Astrocyte of the spinal cord (primary cell): ENCODE measurements around the gene COQ3.

ENCODE experiments used
- DNase-seq: peaks from one replicate; pipeline ENCODE4 v3.0.0; 2011; ENCODE audit warnings: low read depth, low spot score
- H3K4me3 ChIP-seq: 2 replicates; pipeline ENCODE4 v1.5.1; 2011; ENCODE audit warnings: low read depth, mild to moderate bottlenecking, low read length, moderate library complexity
- in situ Hi-C: cut with HindIII; loops from 2 replicates; pipeline ENCODE4 v1.10.0; 2017; ENCODE audit warnings: low sequenced_read_pairs
- TF ChIP-seq, protein P1 (sequence below): IDR thresholded peaks from 2 replicates; pipeline ENCODE4 v1.5.1; 2012; ENCODE audit warnings: low read depth, mild to moderate bottlenecking, low read length, inconsistent platforms

The COQ3 gene

DNA sequence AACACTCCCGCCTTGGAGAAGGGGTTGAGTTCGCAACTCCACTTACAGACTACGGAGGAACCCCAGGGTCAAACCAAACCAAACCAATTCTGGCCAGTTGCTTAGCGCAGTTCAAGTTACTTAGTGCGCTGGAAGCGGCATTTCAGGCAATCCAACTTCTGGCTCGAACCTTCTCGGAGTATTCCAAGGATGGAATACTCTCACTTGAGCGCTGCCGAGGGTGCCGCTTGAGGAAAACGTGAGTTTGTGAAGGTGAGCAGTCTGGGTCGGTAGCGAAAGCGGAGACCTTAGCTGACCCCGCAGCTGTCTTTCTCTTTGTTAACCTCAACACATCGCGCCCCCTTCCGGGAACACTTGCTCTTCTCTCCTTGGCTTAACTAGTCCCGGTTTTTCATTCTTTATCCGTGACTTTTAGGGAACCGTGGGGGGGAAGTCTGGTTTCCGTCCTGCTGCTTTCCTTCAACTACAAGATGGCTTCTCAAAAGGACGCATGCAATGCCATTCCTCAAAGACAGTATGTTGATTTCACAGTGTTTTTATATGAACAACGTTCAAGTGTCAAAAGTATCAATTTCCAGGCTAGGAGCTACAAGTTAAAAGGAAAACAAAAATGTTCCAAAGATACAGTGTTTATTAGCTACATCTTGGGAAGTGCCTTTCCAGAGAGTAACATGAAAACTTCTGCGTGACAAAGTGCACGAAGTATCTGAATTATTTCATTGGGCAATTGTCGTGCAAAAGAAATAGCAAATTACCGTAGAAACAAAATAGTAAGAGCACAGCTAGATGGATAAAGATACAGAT, 31.9 kb upstream of the COQ3 start:
- in situ Hi-C loops = no loop called here
- peak overlapping the region; percentile 99 for H3K4me3 ChIP-seq
- DNase-seq = peak; percentile 92
- TF ChIP-seq, protein P1, sequence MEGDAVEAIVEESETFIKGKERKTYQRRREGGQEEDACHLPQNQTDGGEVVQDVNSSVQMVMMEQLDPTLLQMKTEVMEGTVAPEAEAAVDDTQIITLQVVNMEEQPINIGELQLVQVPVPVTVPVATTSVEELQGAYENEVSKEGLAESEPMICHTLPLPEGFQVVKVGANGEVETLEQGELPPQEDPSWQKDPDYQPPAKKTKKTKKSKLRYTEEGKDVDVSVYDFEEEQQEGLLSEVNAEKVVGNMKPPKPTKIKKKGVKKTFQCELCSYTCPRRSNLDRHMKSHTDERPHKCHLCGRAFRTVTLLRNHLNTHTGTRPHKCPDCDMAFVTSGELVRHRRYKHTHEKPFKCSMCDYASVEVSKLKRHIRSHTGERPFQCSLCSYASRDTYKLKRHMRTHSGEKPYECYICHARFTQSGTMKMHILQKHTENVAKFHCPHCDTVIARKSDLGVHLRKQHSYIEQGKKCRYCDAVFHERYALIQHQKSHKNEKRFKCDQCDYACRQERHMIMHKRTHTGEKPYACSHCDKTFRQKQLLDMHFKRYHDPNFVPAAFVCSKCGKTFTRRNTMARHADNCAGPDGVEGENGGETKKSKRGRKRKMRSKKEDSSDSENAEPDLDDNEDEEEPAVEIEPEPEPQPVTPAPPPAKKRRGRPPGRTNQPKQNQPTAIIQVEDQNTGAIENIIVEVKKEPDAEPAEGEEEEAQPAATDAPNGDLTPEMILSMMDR = peak; percentile 58

DNA sequence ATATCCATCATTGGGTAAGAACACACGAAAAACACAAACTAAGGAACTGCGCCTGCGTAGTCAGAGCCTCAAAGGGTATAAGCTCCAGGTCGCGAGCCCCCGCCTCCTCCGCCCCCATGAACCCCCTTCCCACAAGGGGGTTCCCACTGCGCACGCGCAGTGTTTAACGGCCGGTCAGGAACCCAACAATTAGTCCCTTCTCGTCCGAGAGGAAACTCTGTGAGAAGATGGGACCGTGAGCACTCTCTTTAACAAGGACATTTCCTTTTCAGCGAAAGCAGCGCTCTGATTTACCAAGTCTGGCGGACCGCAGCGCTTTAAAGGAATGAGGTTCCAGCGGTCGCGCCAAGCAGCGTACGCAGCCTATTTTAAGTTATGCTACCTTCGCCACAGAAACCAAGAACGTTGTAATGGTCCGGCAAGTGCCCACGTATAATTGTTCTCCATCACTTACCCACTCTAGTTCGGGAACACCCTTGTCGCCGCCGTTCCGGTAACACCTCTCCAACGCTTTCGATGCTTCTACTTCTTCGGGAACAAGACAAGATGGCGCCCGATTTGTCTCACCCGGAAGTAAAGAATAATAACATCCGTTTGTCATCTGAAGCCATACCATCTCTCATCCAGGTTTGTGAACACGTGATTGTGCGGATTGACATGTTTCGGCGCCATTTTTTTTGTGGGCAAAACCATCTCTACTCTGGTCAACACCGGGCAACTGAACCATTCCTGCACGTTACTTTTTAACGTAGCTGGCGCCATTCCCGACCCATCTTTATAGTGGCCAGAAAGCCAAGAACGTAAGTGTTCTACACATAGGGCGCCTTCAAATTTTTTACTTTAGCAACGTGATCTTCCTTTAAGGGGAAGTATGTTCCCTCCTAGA, 31.0 kb upstream of the COQ3 start, which contains the start of gene PNISR:
Gene PNISR, minus strand, starts transcription at position 548 of the 886 bp plus-strand sequence. CDS start 10,649 bp downstream, outside the sequence.
- H3K4me3 ChIP-seq = peak within 1 kb of the TSS; percentile 99
- peak; percentile 99 for DNase-seq
- in situ Hi-C loops = no loop called here

DNA sequence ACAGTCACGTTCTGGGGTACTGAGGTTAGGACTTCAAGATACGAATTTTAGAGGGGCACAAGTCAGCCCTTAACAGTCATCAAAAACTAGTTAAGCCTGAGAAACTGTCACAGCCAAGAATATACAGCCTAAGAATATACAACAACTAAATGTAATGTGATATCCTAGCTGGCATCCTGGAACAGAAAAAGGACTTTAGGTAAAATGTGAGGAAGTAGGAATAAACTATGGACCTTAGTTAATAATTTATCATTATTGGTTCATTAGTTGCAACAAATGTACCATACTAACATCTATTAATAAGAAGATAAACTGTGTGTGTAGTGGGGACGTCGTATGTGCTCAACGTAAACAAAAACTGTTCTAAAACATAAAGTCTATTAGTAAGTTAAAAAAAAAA, 30.0 kb upstream of the COQ3 start:
- in situ Hi-C loops = no loop called here
- TF ChIP-seq, protein P1 = no peak

More for the DNA sequence above, 31.0 kb upstream of the COQ3 start, which contains the start of gene PNISR:
- TF ChIP-seq, protein P1 = no peak

DNA sequence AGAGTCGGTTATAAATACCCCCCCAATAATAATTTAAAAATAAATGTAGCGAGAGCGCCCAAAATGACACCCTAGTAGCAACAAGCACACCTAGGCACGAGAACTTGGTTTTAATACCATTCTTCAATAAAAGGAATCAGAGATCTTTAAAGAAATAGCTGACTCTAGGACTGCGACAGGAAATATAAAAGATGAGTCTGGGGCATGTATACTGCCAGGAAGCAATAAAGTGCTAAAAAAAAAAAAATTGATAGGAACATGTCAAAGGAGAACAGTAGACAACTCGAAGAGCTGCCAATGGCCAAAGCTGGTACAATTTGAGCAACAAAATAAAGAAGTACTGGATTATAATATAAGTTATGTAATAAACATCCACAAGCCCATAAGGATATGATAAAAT, 28.9 kb upstream of the COQ3 start:
- H3K4me3 ChIP-seq = no peak overlapping the region
- TF ChIP-seq, protein P1 = no peak
- in situ Hi-C loops = no loop called here
- DNase-seq = no peak

More for the DNA sequence above, 30.0 kb upstream of the COQ3 start:
- no peak for DNase-seq
- peak overlapping the region; percentile 99 for H3K4me3 ChIP-seq

DNA sequence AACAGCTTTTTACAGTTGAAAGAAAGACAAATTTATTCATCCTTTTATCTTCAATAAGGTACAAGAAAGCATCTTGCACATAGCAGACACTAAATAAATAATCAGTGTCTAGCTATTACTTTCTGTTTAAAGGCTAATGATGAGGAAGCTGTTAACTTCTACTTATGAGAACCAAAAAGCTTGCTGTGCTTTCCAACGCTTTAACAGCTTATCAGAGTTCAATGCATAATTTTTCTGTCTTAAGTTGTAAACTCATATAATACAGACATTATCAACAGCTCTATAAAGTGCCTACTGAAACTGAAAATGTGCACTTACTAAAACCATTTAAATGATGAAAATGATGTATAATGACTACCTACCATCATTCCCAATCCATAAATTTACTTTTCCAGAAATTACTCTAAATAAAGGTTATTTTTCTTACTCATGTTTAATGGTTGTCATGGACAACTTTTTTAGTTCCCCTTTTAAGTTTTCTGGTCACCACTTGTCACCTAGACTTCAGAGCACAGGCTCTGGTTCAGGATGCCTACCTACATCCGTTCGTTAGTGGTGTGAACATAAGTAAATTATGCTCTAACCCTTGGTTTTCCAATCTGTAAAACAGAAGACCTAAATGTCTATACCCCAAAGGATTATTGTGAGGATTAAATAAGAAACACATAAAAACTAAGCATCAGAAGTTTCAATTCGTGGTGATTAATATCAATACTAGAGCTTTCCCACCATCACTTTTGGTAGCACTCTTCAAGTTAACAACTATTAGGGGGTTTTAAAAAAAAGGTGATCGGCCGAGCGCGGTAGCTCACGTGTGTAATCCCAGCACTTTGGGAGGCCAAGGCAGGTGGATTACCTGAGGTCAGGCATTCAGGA, 23.1 kb upstream of the COQ3 start:
- TF ChIP-seq, protein P1 = no peak
- no peak for DNase-seq
- in situ Hi-C loops = no loop called here
- no peak overlapping the region for H3K4me3 ChIP-seq

DNA sequence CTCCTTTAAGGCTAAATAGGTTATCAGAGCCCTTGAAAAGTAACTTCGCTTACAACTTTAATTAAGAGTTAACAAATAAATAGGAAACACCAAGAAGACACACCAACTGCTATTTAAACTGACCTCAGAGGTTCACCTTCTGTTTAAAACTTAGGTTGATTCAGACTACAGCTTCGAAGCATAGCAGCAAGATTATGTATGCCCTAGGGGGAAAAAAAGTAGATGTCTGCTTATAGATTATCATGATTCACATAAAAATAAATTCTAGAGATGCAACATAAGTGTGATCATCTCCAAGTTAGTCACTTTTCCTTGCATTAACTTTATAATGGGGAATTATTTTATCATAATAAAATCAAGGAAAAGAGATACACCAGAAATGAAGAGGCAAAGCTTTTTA, 22.2 kb upstream of the COQ3 start:
- in situ Hi-C loops = no loop called here
- DNase-seq = no peak
- H3K4me3 ChIP-seq = no peak overlapping the region
- TF ChIP-seq, protein P1 = no peak
